A549 (cell line): ENCODE results near the gene EGFLAM.

ENCODE experiments used
- CTCF ChIP-seq: fragments of >200 bp; sonication (Bioruptor Twin); formaldehyde crosslinking; IDR thresholded peaks from 3 replicates; pipeline ENCODE4 v1.5.1; 2016
- ELK1 ChIP-seq: fragments of 150-350 bp; IDR thresholded peaks from 2 replicates; pipeline ENCODE4 v1.6.1; 2014; ENCODE audit warnings: low read depth, mild to moderate bottlenecking, low read length
- HES2 ChIP-seq: fragments of >200 bp; sonication (Bioruptor Twin); formaldehyde crosslinking; IDR thresholded peaks from 2 replicates; pipeline ENCODE4 v1.6.1; 2016
- POLR2A ChIP-seq: IDR thresholded peaks from 2 replicates; pipeline ENCODE4 v1.6.1; 2012; ENCODE audit warnings: mild to moderate bottlenecking, low read length
- RAD21 ChIP-seq, 2 experiments: fragments of >200 bp in 1 of 2; sonication (Bioruptor Twin) in 1 of 2; formaldehyde crosslinking in 1 of 2; IDR thresholded peaks in 1 of 2; conservative IDR thresholded peaks in 1 of 2; 2 replicates in 1 of 2; 3 replicates in 1 of 2; pipeline ENCODE4 v1.6.1; 2012 to 2018; ENCODE audit warnings: inconsistent platforms in 1 of 2
- REST ChIP-seq: fragments of 200-600 bp; sonication (generic); IDR thresholded peaks from 2 replicates; pipeline ENCODE4 v1.6.1; 2016; ENCODE audit warnings: antibody characterized with exemption, mild to moderate bottlenecking, moderate library complexity
- ZSCAN20 ChIP-seq: fragments of 250-450 bp; sonication (Bioruptor Pico); IDR thresholded peaks from 2 replicates; pipeline ENCODE4 v1.8.0; 2022; ENCODE audit warnings: mild to moderate bottlenecking, moderate library complexity

- TF ChIP-seq RAD21 (conservative IDR thresholded peaks at IDR 0.05 in 1 of 2, IDR thresholded peaks at IDR 0.05 in 1 of 2) (no peak), CTCF (no peak), POLR2A (no peak), REST (no peak), ELK1 (no peak), HES2 (no peak), ZSCAN20 (CRISPR knock-in tag) (no peak)
These were observed 9.1 kb upstream of the EGFLAM start for GRCh38 chr5:38249301-38249700.
